WTC11 (cell line): ENCODE measurements around the gene NEK10.

Source experiments
- ATF1 ChIP-seq: sonication (generic); formaldehyde crosslinking; IDR thresholded peaks from 2 replicates; pipeline ENCODE4 v1.8.1; 2023; ENCODE audit warnings: mild to moderate bottlenecking, moderate library complexity, missing genetic modification reagents
- CTCF ChIP-seq: fragments of 200-600 bp; IDR thresholded peaks from 2 replicates; pipeline ENCODE4 v1.8.0; 2022; ENCODE audit warnings: antibody characterized with exemption
- FOXJ3 ChIP-seq: sonication (generic); formaldehyde crosslinking; IDR thresholded peaks from 2 replicates; pipeline ENCODE4 v1.9.0; 2021; ENCODE audit warnings: missing genetic modification reagents, mild to moderate bottlenecking, borderline replicate concordance
- NR1H2 ChIP-seq: sonication (generic); formaldehyde crosslinking; IDR thresholded peaks from 2 replicates; pipeline ENCODE4 v1.9.0; 2021; ENCODE audit warnings: mild to moderate bottlenecking, moderate library complexity, missing genetic modification reagents
- TCF7 ChIP-seq: sonication (generic); formaldehyde crosslinking; IDR thresholded peaks from 2 replicates; pipeline ENCODE4 v1.8.0; 2022; ENCODE audit warnings: mild to moderate bottlenecking, low read depth, missing genetic modification reagents, moderate library complexity

GRCh38 chr3:27079427-27080257 is 289.5 kb downstream of the NEK10 start:
- no peak for TF ChIP-seq ATF1 (CRISPR knock-in tag)
- TF ChIP-seq CTCF: no peak
- TF ChIP-seq TCF7 (CRISPR knock-in tag): no peak
- TF ChIP-seq NR1H2 (CRISPR knock-in tag): no peak
- TF ChIP-seq FOXJ3 (CRISPR knock-in tag): no peak
